Activated T-cell treated with anti-CD3 and anti-CD28 coated beads, Interleukin-2, amount 50 U/mL, for 24 hours (primary cell): ENCODE measurements around the gene PDE4D.
"Not testable (repeated sequence)": the region's sequence is repeated elsewhere in the genome, so short reads cannot be mapped to it uniquely, and the experiment has no call there.

Source experiments
- DNase-seq: peaks from one replicate; pipeline ENCODE4 v3.0.0-alpha.2; 2020
- H3K27ac Mint-ChIP-seq: 2 replicates; pipeline ENCODE4 v1.8.0; 2020; ENCODE audit warnings: mild to moderate bottlenecking, mixed read lengths
- H3K27me3 Mint-ChIP-seq: 2 replicates; pipeline ENCODE4 v1.8.0; 2020; ENCODE audit warnings: mixed read lengths
- H3K36me3 Mint-ChIP-seq: 2 replicates; pipeline ENCODE4 v1.8.0; 2020; ENCODE audit warnings: low read depth, mixed read lengths
- H3K4me1 Mint-ChIP-seq: 2 replicates; pipeline ENCODE4 v1.8.0; 2020; ENCODE audit warnings: low read depth, mixed read lengths
- H3K4me3 Mint-ChIP-seq: 2 replicates; pipeline ENCODE4 v1.8.0; 2020; ENCODE audit warnings: mild to moderate bottlenecking, moderate library complexity, mixed read lengths
- H3K9me3 Mint-ChIP-seq: 2 replicates; pipeline ENCODE4 v1.8.0; 2020; ENCODE audit warnings: mixed read lengths

Gene PDE4D

GRCh38 chr5:59799668-59800346 is 93.7 kb downstream of the PDE4D start:
- H3K4me1 Mint-ChIP-seq, result no peaks in the 10 kb centered on the region
- H3K27ac Mint-ChIP-seq, result no peak overlapping the region
- no peaks in the 10 kb centered on the region for H3K36me3 Mint-ChIP-seq
- H3K9me3 Mint-ChIP-seq, result no peaks in the 10 kb centered on the region
- DNase-seq, result no peak
- H3K27me3 Mint-ChIP-seq, result peaks cover 9% of the 10 kb centered on the region
- H3K4me3 Mint-ChIP-seq, result no peak overlapping the region

GRCh38 chr5:59798862-59799667 is 94.5 kb downstream of the PDE4D start:
- DNase-seq, result no peak
- Mint-ChIP-seq H3K9me3 (no peaks in the 10 kb centered on the region), H3K27me3 (peaks cover 9% of the 10 kb centered on the region), H3K27ac (no peak overlapping the region), H3K4me3 (no peak overlapping the region), H3K4me1 (peaks cover 4% of the 10 kb centered on the region), H3K36me3 (no peaks in the 10 kb centered on the region)

GRCh38 chr5:59795141-59795540 is 98.4 kb downstream of the PDE4D start:
- H3K4me1 Mint-ChIP-seq, result peaks cover 23% of the 10 kb centered on the region
- no peak for DNase-seq
- no peaks in the 10 kb centered on the region for H3K36me3 Mint-ChIP-seq
- no peak overlapping the region for H3K27ac Mint-ChIP-seq
- peaks cover 6% of the 10 kb centered on the region for H3K27me3 Mint-ChIP-seq
- H3K4me3 Mint-ChIP-seq, result no peak overlapping the region
- H3K9me3 Mint-ChIP-seq, result no peaks in the 10 kb centered on the region

GRCh38 chr5:59792983-59793585 is 100.4 kb downstream of the PDE4D start:
- Mint-ChIP-seq H3K27ac (no peak overlapping the region), H3K27me3 (peaks cover 13% of the 10 kb centered on the region), H3K4me1 (peaks cover 30% of the 10 kb centered on the region), H3K36me3 (no peaks in the 10 kb centered on the region), H3K4me3 (no peak overlapping the region), H3K9me3 (no peaks in the 10 kb centered on the region)
- no peak for DNase-seq

GRCh38 chr5:59791617-59792016 is 101.9 kb downstream of the PDE4D start:
- H3K4me1 Mint-ChIP-seq, result peaks cover 30% of the 10 kb centered on the region
- H3K27me3 Mint-ChIP-seq, result peaks cover 21% of the 10 kb centered on the region
- no peaks in the 10 kb centered on the region for H3K9me3 Mint-ChIP-seq
- no peak overlapping the region for H3K27ac Mint-ChIP-seq
- H3K4me3 Mint-ChIP-seq, result no peak overlapping the region
- DNase-seq, result no peak
- no peaks in the 10 kb centered on the region for H3K36me3 Mint-ChIP-seq

GRCh38 chr5:59790776-59791475 is 102.6 kb downstream of the PDE4D start:
- H3K4me1 Mint-ChIP-seq, result peaks cover 30% of the 10 kb centered on the region
- H3K4me3 Mint-ChIP-seq, result peak overlapping the region; percentile 26
- no peaks in the 10 kb centered on the region for H3K36me3 Mint-ChIP-seq
- H3K9me3 Mint-ChIP-seq, result no peaks in the 10 kb centered on the region
- peaks cover 26% of the 10 kb centered on the region for H3K27me3 Mint-ChIP-seq
- DNase-seq, result no peak
- peak overlapping the region; percentile 84 for H3K27ac Mint-ChIP-seq

- H3K4me1 Mint-ChIP-seq, result peaks cover 30% of the 10 kb centered on the region
- DNase-seq, result no peak
- H3K27me3 Mint-ChIP-seq, result peaks cover 29% of the 10 kb centered on the region
- peak overlapping the region; percentile 84 for H3K27ac Mint-ChIP-seq
- no peaks in the 10 kb centered on the region for H3K36me3 Mint-ChIP-seq
- H3K9me3 Mint-ChIP-seq, result peaks cover under 1% of the 10 kb centered on the region
- H3K4me3 Mint-ChIP-seq, result peak overlapping the region; percentile 26
Measured at GRCh38 chr5:59790376-59790775, 103.2 kb downstream of the PDE4D start.

GRCh38 chr5:59789894-59790293 is 103.6 kb downstream of the PDE4D start:
- peaks cover 2% of the 10 kb centered on the region for H3K9me3 Mint-ChIP-seq
- H3K36me3 Mint-ChIP-seq, result no peaks in the 10 kb centered on the region
- H3K4me1 Mint-ChIP-seq, result peaks cover 30% of the 10 kb centered on the region
- no peak for DNase-seq
- peaks cover 31% of the 10 kb centered on the region for H3K27me3 Mint-ChIP-seq
- peak overlapping the region; percentile 84 for H3K27ac Mint-ChIP-seq
- H3K4me3 Mint-ChIP-seq, result peak overlapping the region; percentile 26

GRCh38 chr5:59789197-59789596 is 104.3 kb downstream of the PDE4D start:
- H3K27ac Mint-ChIP-seq, result no peak overlapping the region
- H3K4me1 Mint-ChIP-seq, result peaks cover 30% of the 10 kb centered on the region
- peaks cover 31% of the 10 kb centered on the region for H3K27me3 Mint-ChIP-seq
- H3K4me3 Mint-ChIP-seq, result no peak overlapping the region
- no peak for DNase-seq
- H3K36me3 Mint-ChIP-seq, result no peaks in the 10 kb centered on the region
- H3K9me3 Mint-ChIP-seq, result peaks cover 7% of the 10 kb centered on the region

GRCh38 chr5:59786334-59786805 is 107.2 kb downstream of the PDE4D start:
- Mint-ChIP-seq H3K36me3 (no peaks in the 10 kb centered on the region), H3K4me3 (no peak overlapping the region), H3K27ac (no peak overlapping the region), H3K27me3 (peaks cover 28% of the 10 kb centered on the region), H3K9me3 (peaks cover 8% of the 10 kb centered on the region), H3K4me1 (peaks cover 21% of the 10 kb centered on the region)
- no peak for DNase-seq

GRCh38 chr5:59785676-59786333 is 107.7 kb downstream of the PDE4D start:
- DNase-seq, result no peak
- no peaks in the 10 kb centered on the region for H3K36me3 Mint-ChIP-seq
- peaks cover 25% of the 10 kb centered on the region for H3K27me3 Mint-ChIP-seq
- H3K4me3 Mint-ChIP-seq, result no peak overlapping the region
- no peak overlapping the region for H3K27ac Mint-ChIP-seq
- peaks cover 8% of the 10 kb centered on the region for H3K9me3 Mint-ChIP-seq
- H3K4me1 Mint-ChIP-seq, result peaks cover 15% of the 10 kb centered on the region

- H3K4me3 Mint-ChIP-seq, H3K9me3 Mint-ChIP-seq, H3K4me1 Mint-ChIP-seq, H3K27ac Mint-ChIP-seq, DNase-seq, H3K36me3 Mint-ChIP-seq: not testable (repeated sequence)
- H3K27me3 Mint-ChIP-seq, result peaks cover 23% of the 10 kb centered on the region
Measured at GRCh38 chr5:59784708-59785107, 108.8 kb downstream of the PDE4D start.

GRCh38 chr5:59783264-59783663 is 110.3 kb downstream of the PDE4D start:
- Mint-ChIP-seq H3K4me3 (no peak overlapping the region), H3K4me1 (peaks cover 3% of the 10 kb centered on the region), H3K36me3 (no peaks in the 10 kb centered on the region)

GRCh38 chr5:59782856-59783255 is 110.7 kb downstream of the PDE4D start:
- H3K36me3 Mint-ChIP-seq, result no peaks in the 10 kb centered on the region
- peaks cover 17% of the 10 kb centered on the region for H3K27me3 Mint-ChIP-seq
- no peak for DNase-seq
- no peak overlapping the region for H3K4me3 Mint-ChIP-seq
- H3K27ac Mint-ChIP-seq, result no peak overlapping the region
- peaks cover 3% of the 10 kb centered on the region for H3K4me1 Mint-ChIP-seq
- peaks cover 8% of the 10 kb centered on the region for H3K9me3 Mint-ChIP-seq

More at GRCh38 chr5:59783264-59783663, 110.3 kb downstream of the PDE4D start:
- peaks cover 8% of the 10 kb centered on the region for H3K9me3 Mint-ChIP-seq
- peaks cover 19% of the 10 kb centered on the region for H3K27me3 Mint-ChIP-seq
- DNase-seq, result no peak
- H3K27ac Mint-ChIP-seq, result no peak overlapping the region
